HG02623 (cell line): ENCODE data around the gene FRMD1.

Experiments used
- ATAC-seq: cut with Tn5 transposase; IDR thresholded peaks from one replicate; pipeline ENCODE4 v1.9.1; 2021; ENCODE audit warnings: moderate library complexity; ENCODE audit not compliant: unreplicated experiment

The FRMD1 gene

DNA sequence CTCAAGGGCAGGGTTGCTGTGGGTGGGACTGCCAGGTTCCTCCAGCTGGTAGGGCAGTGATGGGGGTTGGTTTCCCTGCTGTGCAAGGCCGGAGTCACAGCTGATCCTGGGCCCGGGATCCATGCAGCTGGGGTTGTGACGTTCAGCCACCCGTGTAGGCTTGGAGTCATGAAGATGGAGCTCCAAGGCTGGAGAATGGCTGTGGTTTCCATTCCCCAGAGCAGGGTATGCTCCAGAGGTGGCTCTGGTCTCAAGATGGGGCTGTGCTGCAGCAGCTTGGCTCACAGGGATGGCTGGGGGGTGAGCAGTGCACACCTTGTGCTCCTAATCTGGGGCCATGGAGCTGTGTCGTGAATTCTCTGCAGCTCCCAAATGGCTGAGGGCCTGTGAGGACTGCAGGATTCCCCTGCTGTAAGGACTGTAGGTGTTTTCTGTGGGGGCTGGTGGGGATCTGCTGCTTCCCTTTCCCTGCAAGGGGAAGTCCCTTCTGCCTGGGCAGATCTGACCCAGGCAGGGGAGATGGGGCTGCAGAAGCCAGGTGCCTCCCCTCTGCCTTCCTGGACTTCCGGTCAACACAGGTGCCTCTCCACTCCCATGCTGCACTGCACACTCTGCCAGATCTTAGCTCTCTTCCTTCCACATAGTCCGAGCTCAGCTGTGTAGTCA lies 65.6 kb downstream of the FRMD1 start:
- no peak for ATAC-seq

GRCh38 chr6:168012431-168013249 lies 66.4 kb downstream of the FRMD1 start:
- no peak for ATAC-seq

- ATAC-seq = no peak
These were observed 67.7 kb downstream of the FRMD1 start for GRCh38 chr6:168011291-168011690.

DNA sequence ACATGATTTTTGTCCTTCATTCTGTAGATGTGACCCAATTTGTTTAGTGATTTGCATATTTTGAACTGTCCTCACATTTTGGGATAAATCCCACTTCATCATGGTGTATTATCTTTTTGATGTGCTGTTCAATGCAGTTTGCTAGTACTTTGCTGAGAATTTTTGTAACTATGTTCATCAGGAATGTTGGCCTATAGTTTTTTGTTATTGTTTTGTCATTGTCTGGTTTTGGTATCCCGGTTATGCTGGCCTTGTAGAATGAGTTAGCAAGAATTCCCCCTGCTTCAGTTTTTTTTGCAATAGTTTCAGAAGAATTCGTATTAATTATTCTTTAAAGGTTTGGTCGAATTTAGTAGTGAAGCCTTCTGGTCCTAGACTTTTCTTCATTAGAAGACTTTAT lies 69.7 kb downstream of the FRMD1 start:
- ATAC-seq = no peak

DNA sequence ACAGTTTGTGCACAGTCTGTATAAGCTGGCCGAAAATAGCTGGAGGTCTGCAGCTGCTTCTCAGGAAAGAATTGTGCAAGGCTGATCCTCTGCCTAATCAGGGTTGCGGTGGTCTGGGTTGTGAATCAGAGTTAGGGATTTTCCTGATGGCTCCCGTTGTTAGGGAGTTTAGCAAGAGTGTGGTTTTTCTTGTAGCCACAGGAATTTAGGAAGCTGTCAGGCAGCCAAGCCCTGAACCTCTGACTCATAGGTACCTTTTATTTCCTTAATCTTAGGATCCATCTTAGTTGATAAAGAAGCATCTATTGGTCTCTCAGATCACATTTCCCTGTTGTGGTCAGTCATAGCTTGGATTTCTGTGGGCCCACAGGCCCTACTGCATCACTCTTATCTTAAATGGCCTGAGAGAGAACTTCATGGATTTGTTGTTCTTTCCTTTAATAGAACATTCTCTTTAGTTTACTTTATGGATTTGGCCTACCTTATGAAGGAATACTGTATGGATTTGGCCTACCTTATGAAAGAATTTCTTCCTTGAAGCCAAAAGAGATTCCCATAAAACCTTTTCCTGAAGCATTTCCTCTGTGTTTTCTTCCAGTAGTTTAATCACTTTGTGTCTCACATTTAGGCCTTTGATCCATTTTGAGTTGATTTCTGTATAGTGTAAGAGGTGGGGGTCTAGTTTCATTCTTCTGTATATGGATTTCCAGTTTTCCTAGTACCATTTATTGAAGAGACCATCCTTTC lies 71.2 kb downstream of the FRMD1 start:
- no peak for ATAC-seq

DNA sequence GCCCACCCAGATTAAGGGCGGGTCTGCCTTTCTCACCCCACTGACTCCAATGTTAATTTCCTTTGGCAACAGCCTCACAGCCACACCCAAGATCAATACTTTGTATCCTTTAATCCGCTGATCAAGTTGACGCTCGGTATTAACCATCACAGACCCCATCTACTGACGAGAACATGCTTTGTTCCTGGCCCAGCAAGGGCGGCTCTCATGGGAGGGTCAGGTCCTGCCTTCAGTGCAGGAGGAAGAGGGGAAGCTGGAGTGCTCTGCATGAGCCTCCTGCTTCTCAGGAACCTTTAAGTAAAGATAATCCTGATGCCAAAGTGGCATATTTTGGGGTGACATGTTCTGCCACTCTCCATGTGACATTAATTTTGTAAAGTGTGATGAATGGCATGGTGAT lies 73.2 kb downstream of the FRMD1 start:
- ATAC-seq = no peak

DNA sequence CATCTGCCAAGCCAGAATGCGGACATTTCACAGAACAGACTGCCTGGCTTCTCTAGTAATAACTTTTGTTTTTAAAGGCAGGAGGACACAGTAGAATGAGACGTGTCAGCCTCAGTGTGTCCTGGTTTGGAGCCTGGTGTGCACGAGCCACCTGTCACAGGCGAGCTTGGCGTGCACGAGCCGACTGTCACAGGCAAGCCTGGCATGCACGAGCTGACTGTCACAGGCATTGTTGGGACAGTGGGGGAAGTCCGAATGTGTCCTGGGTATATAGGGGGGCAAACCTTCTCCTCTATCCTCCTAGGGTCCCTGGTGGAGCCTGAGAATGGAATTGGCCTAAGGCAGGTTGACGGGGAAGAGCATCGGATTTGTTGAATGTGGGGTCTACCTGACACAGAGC lies 74.1 kb downstream of the FRMD1 start:
- ATAC-seq = no peak

DNA sequence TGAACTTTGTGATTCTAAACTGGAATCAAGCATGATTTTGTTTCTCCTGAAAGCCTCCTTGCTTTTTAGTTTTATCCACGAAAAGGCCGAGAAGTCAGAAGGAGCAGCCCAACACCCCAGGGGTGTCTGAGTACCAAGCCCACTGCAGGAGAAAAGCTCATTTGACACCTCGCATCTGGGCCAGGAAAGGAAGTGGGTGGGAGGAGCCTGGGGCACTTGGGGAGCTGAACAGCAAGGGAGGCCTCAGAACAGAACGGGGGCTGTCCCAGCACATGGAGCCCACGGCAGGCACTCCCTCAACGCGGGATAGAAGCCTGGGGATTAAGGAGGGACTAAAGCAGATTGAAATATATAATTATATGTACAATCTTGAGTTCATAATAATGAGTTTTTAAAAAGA lies 75.0 kb downstream of the FRMD1 start:
- ATAC-seq = no peak
